A549 (cell line): ENCODE results near the gene MAPK4. TPM values are rescaled to one million over a fixed set of nuclear protein-coding genes. Genes with fewer than 3 reads are reported as not detected.

ENCODE experiments used
- ATAC-seq, 2 experiments: fragments of 200-7000 bp in 1 of 2; fragments of >200 bp in 1 of 2; cut with Nextera tagmentation in 1 of 2; cut with Tn5 transposase in 1 of 2; 3 replicates each; pipeline versions ENCODE4 v1.8.0 to v1.9.1; 2018 to 2020; ENCODE audit warnings: mild to moderate bottlenecking in 1 of 2, moderate library complexity in 1 of 2
- CTCF ChIA-PET: fragments of 300-600 bp; sonication (Branson Sonifier 250); formaldehyde crosslinking; extraction: SDS; loops from one replicate; lab custom pipeline; 2021; ENCODE audit warnings: antibody characterized with exemption, inconsistent platforms; lab: Yijun Ruan, JAX
- POLR2A ChIA-PET: fragments of 350-600 bp; formaldehyde crosslinking; extraction: SDS; loops from one replicate; lab custom pipeline; 2021; ENCODE audit warnings: antibody characterized with exemption, inconsistent platforms; lab: Yijun Ruan, JAX
- DNase-seq, 2 experiments: peaks; one replicate each; pipeline versions ENCODE4 v3.0.0 to v3.0.0-alpha.2; 2011 to 2016; ENCODE audit warnings: low read depth in 1 of 2, low spot score in 1 of 2
- FAIRE-seq: peaks from 2 replicates; lab custom pipeline; 2011; peaks lifted over from hg19 to GRCh38; lab: Jason Lieb, UNC
- H3K27ac ChIP-seq, 2 experiments: fragments of >200 bp; sonication (Bioruptor Twin); formaldehyde crosslinking; 3 replicates each; pipeline ENCODE4 v1.5.1; 2016 to 2017
- H3K4me1 ChIP-seq: fragments of >200 bp; sonication (Bioruptor Twin); formaldehyde crosslinking; 3 replicates; pipeline ENCODE4 v1.6.1; 2016
- H3K4me2 ChIP-seq: fragments of >200 bp; sonication (Bioruptor Twin); formaldehyde crosslinking; 3 replicates; pipeline ENCODE4 v1.6.1; 2016
- H3K4me3 ChIP-seq: fragments of >200 bp; sonication (Bioruptor Twin); formaldehyde crosslinking; 3 replicates; pipeline ENCODE4 v1.5.1; 2016
- H3K9me3 ChIP-seq: fragments of >200 bp; sonication (Bioruptor Twin); formaldehyde crosslinking; 3 replicates; pipeline ENCODE4 v1.6.1; 2016
- CBX8 ChIP-seq: fragments of 200-600 bp; sonication (generic); IDR thresholded peaks from 2 replicates; pipeline ENCODE4 v1.6.1; 2016
- CEBPB ChIP-seq, 2 experiments: fragments of >200 bp in 1 of 2; sonication (Bioruptor Twin) in 1 of 2; formaldehyde crosslinking in 1 of 2; IDR thresholded peaks; 2 replicates each; pipeline ENCODE4 v1.6.1; 2012 to 2016
- CHD2 ChIP-seq: fragments of 150-350 bp; IDR thresholded peaks from 2 replicates; pipeline ENCODE4 v1.6.1; 2014; ENCODE audit warnings: low read length; ENCODE audit not compliant: partially characterized antibody
- CHD4 ChIP-seq: fragments of 200-600 bp; sonication (generic); IDR thresholded peaks from 2 replicates; pipeline ENCODE4 v1.6.1; 2016; ENCODE audit warnings: antibody characterized with exemption, mild to moderate bottlenecking, borderline replicate concordance
- CTCF ChIP-seq: fragments of >200 bp; sonication (Bioruptor Twin); formaldehyde crosslinking; IDR thresholded peaks from 3 replicates; pipeline ENCODE4 v1.5.1; 2016
- EHF ChIP-seq: fragments of 250-450 bp; sonication (Bioruptor Pico); IDR thresholded peaks from 2 replicates; pipeline ENCODE4 v1.5.0; 2020; ENCODE audit warnings: mild to moderate bottlenecking
- ESRRA ChIP-seq: fragments of 150-350 bp; IDR thresholded peaks from 2 replicates; pipeline ENCODE4 v1.6.1; 2014; ENCODE audit warnings: mild to moderate bottlenecking, low read length, borderline replicate concordance
- FOSL2 ChIP-seq, 2 experiments: fragments of 450-650 bp in 1 of 2; fragments of >200 bp in 1 of 2; sonication (Bioruptor Twin) in 1 of 2; formaldehyde crosslinking; IDR thresholded peaks; 2 replicates each; pipeline versions ENCODE4 v1.5.0 to v1.6.1; 2016 to 2020; ENCODE audit warnings: mild to moderate bottlenecking in 1 of 2, moderate library complexity in 1 of 2
- GATA3 ChIP-seq: IDR thresholded peaks from 2 replicates; pipeline ENCODE4 v1.6.1; 2012; ENCODE audit warnings: borderline replicate concordance
- HDAC2 ChIP-seq: fragments of 200-600 bp; sonication (generic); IDR thresholded peaks from 2 replicates; pipeline ENCODE4 v1.6.1; 2016
- HMGXB4 ChIP-seq: fragments of 250-450 bp; sonication (Bioruptor Pico); IDR thresholded peaks from 2 replicates; pipeline ENCODE4 v1.5.0; 2021; ENCODE audit warnings: mild to moderate bottlenecking, moderate library complexity, borderline replicate concordance
- HOXB13 ChIP-seq: fragments of 250-450 bp; sonication (Bioruptor Pico); IDR thresholded peaks from 2 replicates; pipeline ENCODE4 v1.5.0; 2020; ENCODE audit warnings: low read depth, mild to moderate bottlenecking, moderate library complexity
- HOXB5 ChIP-seq: fragments of 250-450 bp; sonication (Bioruptor Pico); IDR thresholded peaks from 2 replicates; pipeline ENCODE4 v1.5.0; 2020; ENCODE audit warnings: mild to moderate bottlenecking, moderate library complexity
- KDM1A ChIP-seq: fragments of 200-600 bp; sonication (generic); IDR thresholded peaks from 2 replicates; pipeline ENCODE4 v1.6.1; 2016; ENCODE audit warnings: low read depth, mild to moderate bottlenecking
- NFE2L2 ChIP-seq: fragments of 150-350 bp; conservative IDR thresholded peaks from 2 replicates; pipeline ENCODE4 v1.6.1; 2014; ENCODE audit warnings: low read length
- RAD21 ChIP-seq, 2 experiments: fragments of >200 bp in 1 of 2; sonication (Bioruptor Twin) in 1 of 2; formaldehyde crosslinking in 1 of 2; IDR thresholded peaks in 1 of 2; conservative IDR thresholded peaks in 1 of 2; 2 replicates in 1 of 2; 3 replicates in 1 of 2; pipeline ENCODE4 v1.6.1; 2012 to 2018; ENCODE audit warnings: inconsistent platforms in 1 of 2
- RARB ChIP-seq: fragments of 250-450 bp; sonication (Bioruptor Pico); IDR thresholded peaks from 2 replicates; pipeline ENCODE4 v1.8.0; 2021; ENCODE audit warnings: mild to moderate bottlenecking, moderate library complexity
- RCOR1 ChIP-seq: fragments of 150-350 bp; IDR thresholded peaks from 2 replicates; pipeline ENCODE4 v1.6.1; 2014; ENCODE audit warnings: antibody characterized with exemption, low read length, low read depth
- REST ChIP-seq: fragments of 200-600 bp; sonication (generic); IDR thresholded peaks from 2 replicates; pipeline ENCODE4 v1.6.1; 2016; ENCODE audit warnings: antibody characterized with exemption, mild to moderate bottlenecking, moderate library complexity
- RFX5 ChIP-seq: fragments of 450-650 bp; IDR thresholded peaks from 2 replicates; pipeline ENCODE4 v1.7.1; 2014; ENCODE audit warnings: antibody characterized with exemption, mild to moderate bottlenecking, moderate library complexity
- RNF2 ChIP-seq: fragments of 200-600 bp; sonication (generic); IDR thresholded peaks from 2 replicates; pipeline ENCODE4 v1.6.1; 2016; ENCODE audit warnings: low read depth, mild to moderate bottlenecking, antibody characterized with exemption, moderate library complexity, borderline replicate concordance
- SMC3 ChIP-seq: fragments of >200 bp; sonication (Bioruptor Twin); formaldehyde crosslinking; IDR thresholded peaks from 3 replicates; pipeline ENCODE4 v1.6.1; 2018; ENCODE audit warnings: inconsistent platforms
- TFCP2L1 ChIP-seq: fragments of 250-450 bp; sonication (Bioruptor Pico); IDR thresholded peaks from 2 replicates; pipeline ENCODE4 v1.5.0; 2021; ENCODE audit warnings: mild to moderate bottlenecking
- WGBS: methylation state at CpG from one replicate; pipeline ENCODE4 v1.1.6; 2017; ENCODE audit errors: missing lambda C conversion rate; 5-methylcytosine and 5-hydroxymethylcytosine counted together
- polyA plus RNA-seq, 4 experiments: library from polyadenylated mRNA; depleted of rRNA in 3 of 4; stranded (reverse); fragments of >200 nt; fragmentation: RNase III in 1 of 4; extraction: RNeasy Plus Mini Kit Qiagen cat#74134 plus additional on column Dnase treatment in 1 of 4; gene quantifications; 2 replicates in 3 of 4; 3 replicates in 1 of 4; pipeline ENCODE4 v1.2.3, GENCODE V29; 2011 to 2017

Gene MAPK4
- polyA plus RNA-seq, 2 of the 4 experiments (the other 2 are of a cell fraction): 0.01 TPM; not detected in 1

- TF ChIP-seq CEBPB (IDR thresholded peaks at IDR 0.05) (no peak), RNF2 (no peak), CBX8 (no peak), FOSL2 (IDR thresholded peaks at IDR 0.05) (no peak), FOSL2 (CRISPR knock-in tag; IDR thresholded peaks at IDR 0.05) (no peak), HOXB13 (CRISPR knock-in tag) (no peak), RCOR1 (no peak)
Observed at GRCh38 chr18:50716902-50717301, 157.0 kb downstream of the MAPK4 start (continued).

GRCh38 chr18:50717563-50717962 is 157.7 kb downstream of the MAPK4 start:
- CTCF ChIA-PET: no interaction called here
- no peak for DNase-seq
- Histone ChIP-seq H3K4me1 (no peaks in the 10 kb centered on the region), H3K9me3 (no peaks in the 10 kb centered on the region), H3K4me3 (no peak overlapping the region), H3K4me2 (no peak overlapping the region), H3K27ac (no peak overlapping the region)
- 25% methylated on average over 2 of the region's 2 CpGs for WGBS
- no peak for TF ChIP-seq KDM1A
- no peak for FAIRE-seq
- POLR2A ChIA-PET: no interaction called here
- ATAC-seq: no peak

- Histone ChIP-seq H3K9me3 (no peaks in the 10 kb centered on the region), H3K27ac (no peak overlapping the region)
- WGBS: 38% methylated on average over 9 of the region's 11 CpGs
- no peak for TF ChIP-seq KDM1A
- TF ChIP-seq TFCP2L1 (CRISPR knock-in tag): no peak
- TF ChIP-seq CTCF: no peak
- no peak for TF ChIP-seq HOXB13 (CRISPR knock-in tag)
- TF ChIP-seq, all 56 proteins: peak for 0
- POLR2A ChIA-PET: no interaction called here
- Histone ChIP-seq H3K4me3 (no peak overlapping the region), H3K4me2 (no peak overlapping the region), H3K4me1 (no peaks in the 10 kb centered on the region)
- DNase-seq (no peak), ATAC-seq (no peak), FAIRE-seq (no peak)
- CTCF ChIA-PET: no interaction called here
Observed at GRCh38 chr18:50719471-50720324, 159.8 kb downstream of the MAPK4 start.

GRCh38 chr18:50720325-50720674 is 160.4 kb downstream of the MAPK4 start:
- DNase-seq: no peak
- no peak for ATAC-seq
- no peaks in the 10 kb centered on the region for H3K9me3 ChIP-seq
- WGBS: 45% methylated on average over 4 of the region's 4 CpGs
- H3K27ac ChIP-seq: no peak overlapping the region
- POLR2A ChIA-PET: no interaction called here
- no peak for FAIRE-seq
- H3K4me3 ChIP-seq: no peak overlapping the region
- CTCF ChIA-PET: no interaction called here
- H3K4me1 ChIP-seq: no peaks in the 10 kb centered on the region
- no peak overlapping the region for H3K4me2 ChIP-seq
- no peak for TF ChIP-seq EHF
- TF ChIP-seq RARB: no peak
- TF ChIP-seq ESRRA: no peak
- no peak for TF ChIP-seq CHD4
- no peak for TF ChIP-seq HDAC2
- no peak for TF ChIP-seq GATA3
- TF ChIP-seq RAD21 (conservative IDR thresholded peaks at IDR 0.05 in 1 of 2, IDR thresholded peaks at IDR 0.05 in 1 of 2): no peak
- TF ChIP-seq CHD2: no peak
- no peak for TF ChIP-seq HOXB13 (CRISPR knock-in tag)
- TF ChIP-seq HOXB5 (CRISPR knock-in tag): no peak
- TF ChIP-seq HMGXB4 (CRISPR knock-in tag): no peak
- no peak for TF ChIP-seq NFE2L2
- TF ChIP-seq RFX5: no peak
- TF ChIP-seq REST: no peak
- no peak for TF ChIP-seq SMC3
